Stimulated activated CD4-positive, alpha-beta T cell treated with anti-CD3 and anti-CD28 coated beads, Interleukin-15, amount 100 ng/mL, for 24 hours (primary cell): ENCODE results near the gene TAF1D.
"Not testable (repeated sequence)": the region's sequence is repeated elsewhere in the genome, so short reads cannot be mapped to it uniquely, and the experiment has no call there.

ENCODE experiments used
- DNase-seq: peaks from one replicate; pipeline ENCODE4 v3.0.0-alpha.2; 2020

The TAF1D gene

GRCh38 chr11:93741094-93741881, at the start of gene TAF1D, which contains the start of gene C11orf54:
TAF1D (minus strand) TSS chr11:93741495; CDS start chr11:93739304, 2,191 bp downstream.
C11orf54 (plus strand) TSS chr11:93741672; CDS start chr11:93747394, 5,722 bp downstream.
- DNase-seq = peak; percentile 96

GRCh38 chr11:93784935-93785360, 43.7 kb upstream of the TAF1D start:
- peak; percentile 31 for DNase-seq

GRCh38 chr11:93784145-93784934, 43.0 kb upstream of the TAF1D start, which contains the start of gene MED17:
MED17 (plus strand) TSS chr11:93784282; CDS start chr11:93784514, 232 bp downstream.
- peak; percentile 94 for DNase-seq

- no peak for DNase-seq
These were observed 42.5 kb upstream of the TAF1D start for GRCh38 chr11:93783765-93784144.

- DNase-seq = no peak
These were observed 42.1 kb upstream of the TAF1D start for GRCh38 chr11:93783362-93783761.

GRCh38 chr11:93775289-93775688, 34.0 kb upstream of the TAF1D start:
- peak; percentile 31 for DNase-seq

GRCh38 chr11:93774560-93774959, 33.3 kb upstream of the TAF1D start:
- not testable (repeated sequence) for DNase-seq

GRCh38 chr11:93773601-93774200, 32.4 kb upstream of the TAF1D start:
- DNase-seq = no peak

GRCh38 chr11:93773045-93773477, 31.8 kb upstream of the TAF1D start:
- no peak for DNase-seq

GRCh38 chr11:93772123-93772522, 30.8 kb upstream of the TAF1D start:
- DNase-seq = no peak

GRCh38 chr11:93770160-93770559, 28.9 kb upstream of the TAF1D start:
- DNase-seq = no peak

GRCh38 chr11:93767018-93767417, 25.7 kb upstream of the TAF1D start:
- no peak for DNase-seq

GRCh38 chr11:93766504-93766903, 25.2 kb upstream of the TAF1D start:
- no peak for DNase-seq

- no peak for DNase-seq
These were observed 24.3 kb upstream of the TAF1D start for GRCh38 chr11:93765551-93765950.

GRCh38 chr11:93761910-93762309, 20.6 kb upstream of the TAF1D start:
- DNase-seq = no peak

GRCh38 chr11:93759123-93759522, 17.8 kb upstream of the TAF1D start:
- DNase-seq = not testable (repeated sequence)

GRCh38 chr11:93757924-93758865, 16.9 kb upstream of the TAF1D start:
- DNase-seq = no peak

GRCh38 chr11:93757301-93757700, 16.0 kb upstream of the TAF1D start:
- DNase-seq = no peak

- DNase-seq = no peak
These were observed 15.5 kb upstream of the TAF1D start for GRCh38 chr11:93756748-93757147.

- DNase-seq = no peak
These were observed 11.9 kb upstream of the TAF1D start for GRCh38 chr11:93753241-93753640.

- DNase-seq = no peak
These were observed 9.7 kb upstream of the TAF1D start for GRCh38 chr11:93751001-93751400.

GRCh38 chr11:93747122-93747521, 5.8 kb upstream of the TAF1D start:
- no peak for DNase-seq
